ENCODE results near the gene THUMPD2. TPM values are rescaled to one million over a fixed set of nuclear protein-coding genes. Genes with fewer than 3 reads are reported as not detected.

The THUMPD2 gene
- 16.5 and 19.7 TPM in 2 replicates for total RNA-seq (2014; rRNA removed; shearing (Covaris generic); ENCODE audit: low replicate concordance)

DNA sequence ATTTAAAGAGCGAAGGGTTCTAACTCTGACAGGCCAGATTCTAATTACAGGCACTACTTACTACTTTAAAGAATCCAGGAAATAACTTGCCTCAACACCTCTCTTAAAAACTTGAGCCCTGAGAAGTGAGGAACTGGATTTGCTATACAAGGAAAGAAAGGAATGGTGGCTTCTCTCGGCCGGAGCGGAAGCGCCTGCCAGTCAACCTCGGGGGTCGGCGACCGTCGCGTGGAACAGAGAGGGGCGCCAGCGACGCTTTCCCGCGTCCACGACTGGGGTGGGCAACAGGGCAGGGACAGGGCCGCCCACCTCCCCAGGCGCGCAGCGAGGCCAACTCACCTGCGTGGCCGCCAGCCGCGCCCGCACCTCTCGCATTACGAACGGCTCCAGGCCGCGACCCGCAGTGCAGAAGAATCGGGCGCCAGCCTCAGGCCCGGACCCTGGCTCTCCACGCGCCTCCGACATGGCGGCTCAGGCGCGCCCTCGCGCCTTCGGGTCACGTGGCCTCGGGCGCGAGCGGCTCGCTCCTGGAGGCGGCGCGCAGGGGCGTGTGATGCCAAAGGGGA lies at the start of gene THUMPD2:
THUMPD2 (minus strand) TSS at position 484 of the 566 bp plus-strand sequence; CDS start at position 465, 19 bp downstream.
- H4K20me1 ChIP-seq (ENCODE audit: insufficient read depth, low read depth, low read length), result no peaks in the 10 kb centered on the region
- H3K4me2 ChIP-seq (ENCODE audit: low read depth, low read length, poor library complexity, severe bottlenecking), result peak within 1 kb of the TSS; percentile 95
- H3K9me2 ChIP-seq (replicated peaks; ENCODE audit: insufficient read depth, low read length), result no peaks in the 10 kb centered on the region
- H3K79me2 ChIP-seq (ENCODE audit: low read length), result peaks cover 52% of the 10 kb centered on the region
- peaks cover 35% of the 10 kb centered on the region for H3K4me1 ChIP-seq (ENCODE audit: low read length)
- H3K4me3 ChIP-seq (ENCODE audit: low read length), result peak within 1 kb of the TSS; percentile 82
- no peaks in the 10 kb centered on the region for H3K27me3 ChIP-seq (ENCODE audit: low read length)
- H3K9me3 ChIP-seq (ENCODE audit: low read length), result no peaks in the 10 kb centered on the region
- H2AFZ ChIP-seq (ENCODE audit: low read length), result peak within 1 kb of the TSS; percentile 99
- H3K36me3 ChIP-seq (ENCODE audit: insufficient read depth, low read length), result peaks cover 21% of the 10 kb centered on the region
- H3K27ac ChIP-seq (ENCODE audit: low read length), result peak within 1 kb of the TSS; percentile 44; the same call in 1 of the 2 replicates
- peak; percentile 93 for DNase-seq
- H3K9ac ChIP-seq (ENCODE audit: low read length), result peak within 1 kb of the TSS; percentile 90

- Histone ChIP-seq H3K27me3 (ENCODE audit: low read length) (no peaks in the 10 kb centered on the region), H3K4me2 (ENCODE audit: low read depth, low read length, poor library complexity, severe bottlenecking) (no peak overlapping the region), H3K9me2 (replicated peaks; ENCODE audit: insufficient read depth, low read length) (no peaks in the 10 kb centered on the region), H3K4me1 (ENCODE audit: low read length) (no peaks in the 10 kb centered on the region), H3K4me3 (ENCODE audit: low read length) (no peak overlapping the region), H3K27ac (ENCODE audit: low read length) (no peak overlapping the region), H3K9ac (ENCODE audit: low read length) (no peak overlapping the region), H2AFZ (ENCODE audit: low read length) (no peak overlapping the region), H4K20me1 (ENCODE audit: insufficient read depth, low read depth, low read length) (no peaks in the 10 kb centered on the region), H3K36me3 (ENCODE audit: insufficient read depth, low read length) (no peaks in the 10 kb centered on the region), H3K9me3 (ENCODE audit: low read length) (no peaks in the 10 kb centered on the region), H3K79me2 (ENCODE audit: low read length) (no peaks in the 10 kb centered on the region)
- no peak for DNase-seq
Measured at GRCh38 chr2:39821871-39822270, 42.8 kb upstream of the THUMPD2 start.

- Histone ChIP-seq H3K9me3 (ENCODE audit: low read length) (no peaks in the 10 kb centered on the region), H3K27me3 (ENCODE audit: low read length) (no peaks in the 10 kb centered on the region), H2AFZ (ENCODE audit: low read length) (no peak overlapping the region), H3K79me2 (ENCODE audit: low read length) (no peaks in the 10 kb centered on the region), H3K4me1 (ENCODE audit: low read length) (no peaks in the 10 kb centered on the region), H4K20me1 (ENCODE audit: insufficient read depth, low read depth, low read length) (no peaks in the 10 kb centered on the region), H3K9ac (ENCODE audit: low read length) (no peak overlapping the region), H3K4me3 (ENCODE audit: low read length) (no peak overlapping the region), H3K9me2 (replicated peaks; ENCODE audit: insufficient read depth, low read length) (no peaks in the 10 kb centered on the region), H3K36me3 (ENCODE audit: insufficient read depth, low read length) (no peaks in the 10 kb centered on the region), H3K4me2 (ENCODE audit: low read depth, low read length, poor library complexity, severe bottlenecking) (no peak overlapping the region), H3K27ac (ENCODE audit: low read length) (no peak overlapping the region)
- no peak for DNase-seq
Measured at GRCh38 chr2:39816845-39817244, 37.8 kb upstream of the THUMPD2 start.

GRCh38 chr2:39816428-39816827 lies 37.4 kb upstream of the THUMPD2 start:
- no peak overlapping the region for H3K4me2 ChIP-seq (ENCODE audit: low read depth, low read length, poor library complexity, severe bottlenecking)
- no peak overlapping the region for H2AFZ ChIP-seq (ENCODE audit: low read length)
- DNase-seq, result no peak
- H4K20me1 ChIP-seq (ENCODE audit: insufficient read depth, low read depth, low read length), result no peaks in the 10 kb centered on the region
- H3K9ac ChIP-seq (ENCODE audit: low read length), result no peak overlapping the region
- no peak overlapping the region for H3K27ac ChIP-seq (ENCODE audit: low read length)
- H3K4me1 ChIP-seq (ENCODE audit: low read length), result no peaks in the 10 kb centered on the region
- H3K9me3 ChIP-seq (ENCODE audit: low read length), result no peaks in the 10 kb centered on the region
- H3K36me3 ChIP-seq (ENCODE audit: insufficient read depth, low read length), result no peaks in the 10 kb centered on the region
- no peak overlapping the region for H3K4me3 ChIP-seq (ENCODE audit: low read length)
- no peaks in the 10 kb centered on the region for H3K79me2 ChIP-seq (ENCODE audit: low read length)
- no peaks in the 10 kb centered on the region for H3K9me2 ChIP-seq (replicated peaks; ENCODE audit: insufficient read depth, low read length)
- no peaks in the 10 kb centered on the region for H3K27me3 ChIP-seq (ENCODE audit: low read length)

- H3K9me2 ChIP-seq (replicated peaks; ENCODE audit: insufficient read depth, low read length), result no peaks in the 10 kb centered on the region
- no peak for DNase-seq
- H3K27ac ChIP-seq (ENCODE audit: low read length), result no peak overlapping the region
- no peaks in the 10 kb centered on the region for H3K79me2 ChIP-seq (ENCODE audit: low read length)
- no peaks in the 10 kb centered on the region; the same call in 1 of the 2 replicates for H3K9me3 ChIP-seq (ENCODE audit: low read length)
- no peak overlapping the region for H3K4me2 ChIP-seq (ENCODE audit: low read depth, low read length, poor library complexity, severe bottlenecking)
- no peak overlapping the region for H3K4me3 ChIP-seq (ENCODE audit: low read length)
- H3K4me1 ChIP-seq (ENCODE audit: low read length), result no peaks in the 10 kb centered on the region
- H3K27me3 ChIP-seq (ENCODE audit: low read length), result no peaks in the 10 kb centered on the region
- no peaks in the 10 kb centered on the region for H4K20me1 ChIP-seq (ENCODE audit: insufficient read depth, low read depth, low read length)
- H3K36me3 ChIP-seq (ENCODE audit: insufficient read depth, low read length), result no peaks in the 10 kb centered on the region
- no peak overlapping the region for H2AFZ ChIP-seq (ENCODE audit: low read length)
- H3K9ac ChIP-seq (ENCODE audit: low read length), result no peak overlapping the region
Measured at GRCh38 chr2:39805936-39806608, 27.0 kb upstream of the THUMPD2 start.

GRCh38 chr2:39803839-39804238 lies 24.8 kb upstream of the THUMPD2 start:
- H3K9me3 ChIP-seq (ENCODE audit: low read length), result no peaks in the 10 kb centered on the region; the same call in 1 of the 2 replicates
- no peaks in the 10 kb centered on the region for H4K20me1 ChIP-seq (ENCODE audit: insufficient read depth, low read depth, low read length)
- no peaks in the 10 kb centered on the region for H3K27me3 ChIP-seq (ENCODE audit: low read length)
- H3K4me2 ChIP-seq (ENCODE audit: low read depth, low read length, poor library complexity, severe bottlenecking), result no peak overlapping the region
- H3K79me2 ChIP-seq (ENCODE audit: low read length), result no peaks in the 10 kb centered on the region
- no peaks in the 10 kb centered on the region for H3K4me1 ChIP-seq (ENCODE audit: low read length)
- no peak overlapping the region for H3K27ac ChIP-seq (ENCODE audit: low read length)
- DNase-seq, result no peak
- no peaks in the 10 kb centered on the region for H3K36me3 ChIP-seq (ENCODE audit: insufficient read depth, low read length)
- H3K9me2 ChIP-seq (replicated peaks; ENCODE audit: insufficient read depth, low read length), result no peaks in the 10 kb centered on the region
- H3K4me3 ChIP-seq (ENCODE audit: low read length), result no peak overlapping the region
- no peak overlapping the region for H2AFZ ChIP-seq (ENCODE audit: low read length)
- no peak overlapping the region for H3K9ac ChIP-seq (ENCODE audit: low read length)

GRCh38 chr2:39800752-39801151 lies 21.7 kb upstream of the THUMPD2 start:
- Histone ChIP-seq H3K27ac (ENCODE audit: low read length) (no peak overlapping the region), H3K79me2 (ENCODE audit: low read length) (no peaks in the 10 kb centered on the region), H3K4me1 (ENCODE audit: low read length) (no peaks in the 10 kb centered on the region), H3K9me2 (replicated peaks; ENCODE audit: insufficient read depth, low read length) (no peaks in the 10 kb centered on the region), H4K20me1 (ENCODE audit: insufficient read depth, low read depth, low read length) (no peaks in the 10 kb centered on the region), H3K4me3 (ENCODE audit: low read length) (no peak overlapping the region), H3K4me2 (ENCODE audit: low read depth, low read length, poor library complexity, severe bottlenecking) (no peak overlapping the region), H3K36me3 (ENCODE audit: insufficient read depth, low read length) (no peaks in the 10 kb centered on the region), H3K27me3 (ENCODE audit: low read length) (no peaks in the 10 kb centered on the region), H2AFZ (ENCODE audit: low read length) (no peak overlapping the region), H3K9me3 (ENCODE audit: low read length) (no peaks in the 10 kb centered on the region), H3K9ac (ENCODE audit: low read length) (no peak overlapping the region)
- DNase-seq, result no peak

- Histone ChIP-seq H3K79me2 (ENCODE audit: low read length) (no peaks in the 10 kb centered on the region), H3K27ac (ENCODE audit: low read length) (no peak overlapping the region), H3K4me3 (ENCODE audit: low read length) (no peak overlapping the region), H3K27me3 (ENCODE audit: low read length) (no peaks in the 10 kb centered on the region), H3K9me3 (ENCODE audit: low read length) (0 out of 2 replicates have a peak, but pooled peaks cover 3% of the 10 kb centered on the region), H3K9ac (ENCODE audit: low read length) (no peak overlapping the region), H3K36me3 (ENCODE audit: insufficient read depth, low read length) (no peaks in the 10 kb centered on the region), H3K4me1 (ENCODE audit: low read length) (no peaks in the 10 kb centered on the region), H3K4me2 (ENCODE audit: low read depth, low read length, poor library complexity, severe bottlenecking) (no peak overlapping the region), H2AFZ (ENCODE audit: low read length) (no peak overlapping the region), H3K9me2 (replicated peaks; ENCODE audit: insufficient read depth, low read length) (no peaks in the 10 kb centered on the region), H4K20me1 (ENCODE audit: insufficient read depth, low read depth, low read length) (no peaks in the 10 kb centered on the region)
- no peak for DNase-seq
Measured at GRCh38 chr2:39796134-39796533, 17.1 kb upstream of the THUMPD2 start.

Data from Karpas-422 (cell line).